ENCODE measurements around the gene MRO. TPM values are rescaled to one million over a fixed set of nuclear protein-coding genes. Genes with fewer than 3 reads are reported as not detected.

MRO gene
- total RNA-seq, 1 experiment from 2014 or later, result not detected

DNA sequence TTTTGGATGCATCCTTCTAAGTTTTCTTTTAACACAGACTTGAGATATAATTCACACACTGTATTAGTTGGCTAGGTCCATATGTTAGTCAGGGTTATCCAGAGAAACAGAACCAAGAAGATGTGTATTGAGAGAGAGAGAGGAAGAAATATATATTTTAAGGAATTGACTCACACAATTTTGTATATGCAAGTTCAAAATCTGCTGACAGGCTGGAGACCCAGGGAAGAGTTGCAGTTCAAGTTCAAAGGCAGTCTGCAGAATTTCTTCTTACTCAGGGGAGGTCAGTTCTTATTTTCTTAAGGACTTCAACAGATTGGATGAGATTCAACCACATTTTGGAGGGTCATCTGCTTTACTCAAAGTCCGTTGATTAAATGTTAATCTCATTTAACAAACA lies 23.0 kb upstream of the MRO start:
- no TSS peak for BruUV-seq (replicated peaks)
- in situ Hi-C loops (cut with HindIII; ENCODE audit: low pct_unique_long_range_greater_than_20kb, low sequenced_read_pairs), result no loop called here
- no peaks in the 10 kb centered on the region for H3K4me1 ChIP-seq (ENCODE audit: control insufficient read depth, insufficient read depth, low read length)

DNA sequence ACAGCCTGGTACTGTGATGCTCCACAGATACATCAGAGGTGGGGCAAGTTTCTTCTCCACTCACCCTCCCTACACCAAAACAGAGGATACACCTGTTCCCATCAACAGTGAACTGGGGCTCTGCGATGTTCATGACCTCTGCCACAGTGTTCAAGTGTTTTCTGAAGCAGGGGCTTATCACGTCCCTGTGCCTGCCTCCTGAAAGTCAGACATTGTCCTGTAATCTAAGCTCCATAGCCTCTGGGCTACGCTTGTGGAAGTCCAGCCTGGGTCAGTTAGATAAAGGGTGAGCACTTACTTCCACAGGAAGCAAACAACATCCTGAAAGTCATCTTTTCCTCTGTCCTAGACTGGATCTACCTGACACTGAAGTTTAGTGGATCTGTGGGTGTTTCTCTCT lies 20.2 kb upstream of the MRO start:
- intact Hi-C loops (cut with micrococcal nuclease; ENCODE audit: unreplicated experiment), result no loop called here
- POLR2A ChIA-PET, result no interaction called here
- no peak for ATAC-seq

More for the DNA sequence above, 23.0 kb upstream of the MRO start:
- TF ChIP-seq, protein P1, sequence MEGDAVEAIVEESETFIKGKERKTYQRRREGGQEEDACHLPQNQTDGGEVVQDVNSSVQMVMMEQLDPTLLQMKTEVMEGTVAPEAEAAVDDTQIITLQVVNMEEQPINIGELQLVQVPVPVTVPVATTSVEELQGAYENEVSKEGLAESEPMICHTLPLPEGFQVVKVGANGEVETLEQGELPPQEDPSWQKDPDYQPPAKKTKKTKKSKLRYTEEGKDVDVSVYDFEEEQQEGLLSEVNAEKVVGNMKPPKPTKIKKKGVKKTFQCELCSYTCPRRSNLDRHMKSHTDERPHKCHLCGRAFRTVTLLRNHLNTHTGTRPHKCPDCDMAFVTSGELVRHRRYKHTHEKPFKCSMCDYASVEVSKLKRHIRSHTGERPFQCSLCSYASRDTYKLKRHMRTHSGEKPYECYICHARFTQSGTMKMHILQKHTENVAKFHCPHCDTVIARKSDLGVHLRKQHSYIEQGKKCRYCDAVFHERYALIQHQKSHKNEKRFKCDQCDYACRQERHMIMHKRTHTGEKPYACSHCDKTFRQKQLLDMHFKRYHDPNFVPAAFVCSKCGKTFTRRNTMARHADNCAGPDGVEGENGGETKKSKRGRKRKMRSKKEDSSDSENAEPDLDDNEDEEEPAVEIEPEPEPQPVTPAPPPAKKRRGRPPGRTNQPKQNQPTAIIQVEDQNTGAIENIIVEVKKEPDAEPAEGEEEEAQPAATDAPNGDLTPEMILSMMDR (IDR thresholded peaks at IDR 0.05), result no peak
- TF ChIP-seq POLR2AphosphoS5 (IDR thresholded peaks at IDR 0.05; ENCODE audit: low read depth, low read length) (no peak), SIN3A (IDR thresholded peaks at IDR 0.05; ENCODE audit: borderline replicate concordance, insufficient read depth, low read depth, low read length) (no peak), TCF7L2 (IDR thresholded peaks at IDR 0.05; ENCODE audit: low read depth, low read length) (no peak)
- TF ChIP-seq, protein P2, sequence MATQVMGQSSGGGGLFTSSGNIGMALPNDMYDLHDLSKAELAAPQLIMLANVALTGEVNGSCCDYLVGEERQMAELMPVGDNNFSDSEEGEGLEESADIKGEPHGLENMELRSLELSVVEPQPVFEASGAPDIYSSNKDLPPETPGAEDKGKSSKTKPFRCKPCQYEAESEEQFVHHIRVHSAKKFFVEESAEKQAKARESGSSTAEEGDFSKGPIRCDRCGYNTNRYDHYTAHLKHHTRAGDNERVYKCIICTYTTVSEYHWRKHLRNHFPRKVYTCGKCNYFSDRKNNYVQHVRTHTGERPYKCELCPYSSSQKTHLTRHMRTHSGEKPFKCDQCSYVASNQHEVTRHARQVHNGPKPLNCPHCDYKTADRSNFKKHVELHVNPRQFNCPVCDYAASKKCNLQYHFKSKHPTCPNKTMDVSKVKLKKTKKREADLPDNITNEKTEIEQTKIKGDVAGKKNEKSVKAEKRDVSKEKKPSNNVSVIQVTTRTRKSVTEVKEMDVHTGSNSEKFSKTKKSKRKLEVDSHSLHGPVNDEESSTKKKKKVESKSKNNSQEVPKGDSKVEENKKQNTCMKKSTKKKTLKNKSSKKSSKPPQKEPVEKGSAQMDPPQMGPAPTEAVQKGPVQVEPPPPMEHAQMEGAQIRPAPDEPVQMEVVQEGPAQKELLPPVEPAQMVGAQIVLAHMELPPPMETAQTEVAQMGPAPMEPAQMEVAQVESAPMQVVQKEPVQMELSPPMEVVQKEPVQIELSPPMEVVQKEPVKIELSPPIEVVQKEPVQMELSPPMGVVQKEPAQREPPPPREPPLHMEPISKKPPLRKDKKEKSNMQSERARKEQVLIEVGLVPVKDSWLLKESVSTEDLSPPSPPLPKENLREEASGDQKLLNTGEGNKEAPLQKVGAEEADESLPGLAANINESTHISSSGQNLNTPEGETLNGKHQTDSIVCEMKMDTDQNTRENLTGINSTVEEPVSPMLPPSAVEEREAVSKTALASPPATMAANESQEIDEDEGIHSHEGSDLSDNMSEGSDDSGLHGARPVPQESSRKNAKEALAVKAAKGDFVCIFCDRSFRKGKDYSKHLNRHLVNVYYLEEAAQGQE (IDR thresholded peaks at IDR 0.05; ENCODE audit: insufficient read depth in 1 of 2, low read depth in 2 of 2, low read length in 1 of 2), result no peak
- ChIA-PET CTCF (no interaction called here), POLR2A (no interaction called here)
- no peak overlapping the region for H3K4me3 ChIP-seq (ENCODE audit: low read depth in 2 of 2, low read length in 2 of 2)
- intact Hi-C loops (cut with micrococcal nuclease; ENCODE audit: unreplicated experiment), result no loop called here
- H3K27ac ChIP-seq (ENCODE audit: low read length), result no peak overlapping the region
- no peak for DNase-seq (ENCODE audit: low read depth, low spot score)
- H3K36me3 ChIP-seq (ENCODE audit: control insufficient read depth, insufficient read depth, low read length), result no peaks in the 10 kb centered on the region
- no peaks in the 10 kb centered on the region for H3K9me3 ChIP-seq (ENCODE audit: control insufficient read depth, insufficient read depth, low read depth, low read length)
- no peak for ATAC-seq
- H3K27me3 ChIP-seq (ENCODE audit: control insufficient read depth, insufficient read depth, low read length), result no peaks in the 10 kb centered on the region

More for the DNA sequence above, 20.2 kb upstream of the MRO start:
- TF ChIP-seq POLR2AphosphoS5 (IDR thresholded peaks at IDR 0.05; ENCODE audit: low read depth, low read length), result no peak
- TF ChIP-seq, protein P1 (IDR thresholded peaks at IDR 0.05), result no peak
- TF ChIP-seq TCF7L2 (IDR thresholded peaks at IDR 0.05; ENCODE audit: low read depth, low read length), result no peak
- TF ChIP-seq, protein P2 (IDR thresholded peaks at IDR 0.05; ENCODE audit: insufficient read depth in 1 of 2, low read depth in 2 of 2, low read length in 1 of 2), result no peak
- no peak for TF ChIP-seq SIN3A (IDR thresholded peaks at IDR 0.05; ENCODE audit: borderline replicate concordance, insufficient read depth, low read depth, low read length)
- CTCF ChIA-PET, result no interaction called here
- in situ Hi-C loops (cut with HindIII; ENCODE audit: low pct_unique_long_range_greater_than_20kb, low sequenced_read_pairs), result no loop called here
- no peaks in the 10 kb centered on the region for H3K9me3 ChIP-seq (ENCODE audit: control insufficient read depth, insufficient read depth, low read depth, low read length)
- H3K27me3 ChIP-seq (ENCODE audit: control insufficient read depth, insufficient read depth, low read length), result no peaks in the 10 kb centered on the region
- H3K4me3 ChIP-seq (ENCODE audit: low read depth in 2 of 2, low read length in 2 of 2), result no peak overlapping the region
- no peaks in the 10 kb centered on the region for H3K36me3 ChIP-seq (ENCODE audit: control insufficient read depth, insufficient read depth, low read length)
- no peak for DNase-seq (ENCODE audit: low read depth, low spot score)
- no TSS peak for BruUV-seq (replicated peaks)
- no peaks in the 10 kb centered on the region for H3K4me1 ChIP-seq (ENCODE audit: control insufficient read depth, insufficient read depth, low read length)
- H3K27ac ChIP-seq (ENCODE audit: low read length), result no peak overlapping the region
